ENCODE measurements around the gene GPM6B.

- TF ChIP-seq ZFX (IDR thresholded peaks at IDR 0.05) (no peak), CTCF (conservative IDR thresholded peaks at IDR 0.05) (no peak)
Measured at GRCh38 chrX:13733506-13733905, 83.4 kb downstream of the GPM6B start.

Data from C4-2B (cell line).